Activated T-cell treated with anti-CD3 and anti-CD28 coated beads, Interleukin-2, amount 50 U/mL, for 1 hour (primary cell): ENCODE results near the gene PHYHIPL.
"Not testable (repeated sequence)": the region's sequence is repeated elsewhere in the genome, so short reads cannot be mapped to it uniquely, and the experiment has no call there.

ENCODE experiments used
- DNase-seq: peaks from one replicate; pipeline ENCODE4 v3.0.0-alpha.2; 2020

PHYHIPL gene

GRCh38 chr10:59212301-59212798 lies 35.9 kb downstream of the PHYHIPL start:
- DNase-seq = no peak

GRCh38 chr10:59214160-59214559 lies 37.7 kb downstream of the PHYHIPL start:
- DNase-seq = no peak

- DNase-seq = no peak
Measured at GRCh38 chr10:59216178-59216869, 39.9 kb downstream of the PHYHIPL start.

- no peak for DNase-seq
Measured at GRCh38 chr10:59222788-59223187, 46.3 kb downstream of the PHYHIPL start.

GRCh38 chr10:59223597-59223996 lies 47.2 kb downstream of the PHYHIPL start:
- not testable (repeated sequence) for DNase-seq

GRCh38 chr10:59225211-59225610 lies 48.8 kb downstream of the PHYHIPL start:
- DNase-seq = no peak

GRCh38 chr10:59227136-59227673 lies 50.8 kb downstream of the PHYHIPL start:
- DNase-seq = no peak

GRCh38 chr10:59229441-59229840 lies 53.0 kb downstream of the PHYHIPL start:
- DNase-seq = no peak

GRCh38 chr10:59234194-59234593 lies 57.8 kb downstream of the PHYHIPL start:
- DNase-seq = no peak

GRCh38 chr10:59234816-59235429 lies 58.5 kb downstream of the PHYHIPL start:
- no peak for DNase-seq

- DNase-seq = no peak
Measured at GRCh38 chr10:59236064-59236697, 59.7 kb downstream of the PHYHIPL start.

- DNase-seq = no peak
Measured at GRCh38 chr10:59237775-59238174, 61.3 kb downstream of the PHYHIPL start.

GRCh38 chr10:59239108-59239507 lies 62.7 kb downstream of the PHYHIPL start:
- not testable (repeated sequence) for DNase-seq

GRCh38 chr10:59240582-59241183 lies 64.2 kb downstream of the PHYHIPL start:
- DNase-seq = no peak

- no peak for DNase-seq
Measured at GRCh38 chr10:59242057-59242456, 65.6 kb downstream of the PHYHIPL start.

- no peak for DNase-seq
Measured at GRCh38 chr10:59242991-59243390, 66.5 kb downstream of the PHYHIPL start.

GRCh38 chr10:59243611-59244195 lies 67.3 kb downstream of the PHYHIPL start:
- no peak for DNase-seq

GRCh38 chr10:59244871-59245270 lies 68.4 kb downstream of the PHYHIPL start:
- DNase-seq = no peak

- DNase-seq = no peak
Measured at GRCh38 chr10:59245686-59246085, 69.2 kb downstream of the PHYHIPL start.

- DNase-seq = no peak
Measured at GRCh38 chr10:59252491-59252890, 76.0 kb downstream of the PHYHIPL start.

GRCh38 chr10:59255463-59255862 lies 79.0 kb downstream of the PHYHIPL start:
- no peak for DNase-seq

- DNase-seq = no peak
Measured at GRCh38 chr10:59257224-59257623, 80.8 kb downstream of the PHYHIPL start.

- no peak for DNase-seq
Measured at GRCh38 chr10:59258890-59259289, 82.4 kb downstream of the PHYHIPL start.
